Calu3 (cell line): ENCODE results near the gene PLCD3. TPM values are rescaled to one million over a fixed set of nuclear protein-coding genes. Genes with fewer than 3 reads are reported as not detected.

Experiments
- BruUV-seq: library from RNA; stranded (reverse); fragments of 400-500 nt; replicated peaks from 2 replicates; lab custom pipeline; 2021; lab: Mats Ljungman, UMichigan
- CTCF ChIA-PET: fragments of 300-600 bp; sonication (Branson Sonifier 250); formaldehyde crosslinking; loops from one replicate; lab custom pipeline; 2022; ENCODE audit warnings: antibody characterized with exemption; lab: Charles Lee
- DNase-seq: peaks from one replicate; pipeline ENCODE4 v3.0.0; 2022
- H3K27ac Mint-ChIP-seq: one replicate; pipeline ENCODE4 v1.8.0; 2022; ENCODE audit warnings: mixed read lengths; ENCODE audit not compliant: unreplicated experiment
- H3K27me3 Mint-ChIP-seq: one replicate; pipeline ENCODE4 v1.8.0; 2022; ENCODE audit warnings: mixed read lengths; ENCODE audit not compliant: unreplicated experiment
- H3K36me3 Mint-ChIP-seq: one replicate; pipeline ENCODE4 v1.8.0; 2022; ENCODE audit warnings: mild to moderate bottlenecking, moderate library complexity, mixed read lengths; ENCODE audit not compliant: insufficient read depth, unreplicated experiment
- H3K4me1 Mint-ChIP-seq: one replicate; pipeline ENCODE4 v1.8.0; 2022; ENCODE audit warnings: mild to moderate bottlenecking, low read depth, mixed read lengths; ENCODE audit not compliant: unreplicated experiment
- H3K4me3 Mint-ChIP-seq: one replicate; pipeline ENCODE4 v1.8.0; 2022; ENCODE audit warnings: mild to moderate bottlenecking, low read depth, moderate library complexity, mixed read lengths; ENCODE audit not compliant: unreplicated experiment
- H3K9me3 Mint-ChIP-seq: one replicate; pipeline ENCODE4 v1.8.0; 2022; ENCODE audit warnings: low read depth, mixed read lengths; ENCODE audit not compliant: unreplicated experiment
- CTCF ChIP-seq: fragments of 200-600 bp; IDR thresholded peaks from one replicate; pipeline ENCODE4 v1.8.0; 2022; ENCODE audit warnings: antibody characterized with exemption; ENCODE audit not compliant: unreplicated experiment
- intact Hi-C: fragments of 100-400 bp; cut with micrococcal nuclease; formaldehyde crosslinking; loops from one replicate; pipeline ENCODE4 v1.10.0; 2022; ENCODE audit not compliant: unreplicated experiment
- total RNA-seq: library from RNA; stranded (reverse); gene quantifications from 2 replicates; pipeline ENCODE4 v1.2.3, GENCODE V29; 2022

PLCD3 gene
- total RNA-seq, 1 experiment from 2014 or later = 34.4 TPM

- Mint-ChIP-seq H3K27me3 (no peaks in the 10 kb centered on the region), H3K36me3 (peaks cover 88% of the 10 kb centered on the region), H3K4me1 (no peaks in the 10 kb centered on the region), H3K9me3 (no peaks in the 10 kb centered on the region), H3K4me3 (no peak overlapping the region), H3K27ac (no peak overlapping the region)
- CTCF ChIA-PET = interaction anchor here (0.6 kb wide), 1 partner anchor 18 kb away, joined by 3 read pairs; no protein-coding TSS in a partner anchor
- intact Hi-C loops = no loop called here
- DNase-seq = no peak
- BruUV-seq = no TSS peak
- no peak for TF ChIP-seq CTCF
Observed at GRCh38 chr17:45106096-45106495, 26.2 kb downstream of the PLCD3 start.

DNA sequence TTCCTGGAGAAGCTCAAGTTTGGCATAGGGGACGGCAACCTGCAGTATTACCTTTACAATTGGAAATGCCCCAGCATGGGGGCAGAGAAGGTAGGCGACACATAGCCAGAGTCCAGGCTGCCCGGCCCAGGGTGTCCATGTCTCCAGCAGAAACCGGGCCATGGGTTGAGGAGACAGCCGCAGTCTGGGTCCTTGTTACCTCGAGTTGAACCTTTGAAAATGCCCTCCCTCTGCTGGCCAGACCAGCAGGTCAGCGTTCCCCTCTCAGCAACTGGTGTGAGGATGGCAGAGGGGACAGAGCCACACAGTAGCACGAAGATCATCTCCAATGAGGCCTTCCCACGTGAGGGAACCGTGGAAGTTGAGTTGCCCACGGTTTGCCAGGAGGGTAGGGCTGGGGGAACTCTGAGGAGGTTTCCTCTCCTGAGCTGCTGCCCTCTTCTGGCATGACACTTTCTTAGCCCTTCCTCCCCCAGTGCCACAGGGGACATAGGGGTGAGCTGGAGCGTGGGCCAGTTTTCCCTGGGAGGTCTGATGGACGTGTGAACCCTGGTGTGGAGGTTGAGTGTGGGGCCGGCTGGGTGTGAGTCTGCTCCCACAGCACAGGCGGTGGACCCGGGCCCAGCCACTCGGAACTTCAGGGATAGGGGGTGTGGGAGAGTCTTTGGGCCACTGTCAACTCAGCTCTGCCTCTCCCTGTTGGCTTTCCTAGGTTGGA, 27.2 kb downstream of the PLCD3 start:
- H3K36me3 Mint-ChIP-seq = peaks cover 86% of the 10 kb centered on the region
- no peak overlapping the region for H3K27ac Mint-ChIP-seq
- H3K27me3 Mint-ChIP-seq = no peaks in the 10 kb centered on the region

GRCh38 chr17:45104497-45104896, 27.8 kb downstream of the PLCD3 start:
- Mint-ChIP-seq H3K4me3 (no peak overlapping the region), H3K36me3 (peaks cover 84% of the 10 kb centered on the region), H3K27me3 (no peaks in the 10 kb centered on the region), H3K4me1 (no peaks in the 10 kb centered on the region), H3K9me3 (no peaks in the 10 kb centered on the region), H3K27ac (no peak overlapping the region)
- TF ChIP-seq CTCF = no peak
- BruUV-seq = no TSS peak
- no peak for DNase-seq
- CTCF ChIA-PET = interaction anchor here (0.5 to 0.6 kb wide), 2 partner anchors 14 to 1071 kb away, joined by 3 read pairs; no protein-coding TSS in a partner anchor
- intact Hi-C loops = no loop called here

More for the DNA sequence above, 27.2 kb downstream of the PLCD3 start:
- Mint-ChIP-seq H3K9me3 (no peaks in the 10 kb centered on the region), H3K4me1 (no peaks in the 10 kb centered on the region), H3K4me3 (no peak overlapping the region)
- DNase-seq = no peak
- BruUV-seq = no TSS peak
- no peak for TF ChIP-seq CTCF
- intact Hi-C loops = no loop called here
- CTCF ChIA-PET = interaction anchor here (0.6 to 0.8 kb wide), 4 partner anchors 30 to 1070 kb away, joined by 3 to 4 read pairs (median 4); partner anchors contain the start of gene ACBD4

- no peaks in the 10 kb centered on the region for H3K4me1 Mint-ChIP-seq
- H3K36me3 Mint-ChIP-seq = peaks cover 84% of the 10 kb centered on the region
- no peak for DNase-seq
- BruUV-seq = no TSS peak
- TF ChIP-seq CTCF = no peak
- intact Hi-C loops = no loop called here
- no peak overlapping the region for H3K4me3 Mint-ChIP-seq
- CTCF ChIA-PET = interaction anchor here (0.5 to 0.6 kb wide), 2 partner anchors 13 to 1071 kb away, joined by 3 read pairs; no protein-coding TSS in a partner anchor
- H3K27me3 Mint-ChIP-seq = no peaks in the 10 kb centered on the region
- no peaks in the 10 kb centered on the region for H3K9me3 Mint-ChIP-seq
- no peak overlapping the region for H3K27ac Mint-ChIP-seq
Observed at GRCh38 chr17:45104029-45104428, 28.3 kb downstream of the PLCD3 start.
